Activated naive CD8-positive, alpha-beta T cell treated with anti-CD3 and anti-CD28 coated beads, Interleukin-2, amount 10 ng/mL, durations not matched to agents 7 days and 5 days (primary cell): ENCODE results near the gene XRCC2. TPM values are rescaled to one million over a fixed set of nuclear protein-coding genes. Genes with fewer than 3 reads are reported as not detected.
"Not testable (repeated sequence)": the region's sequence is repeated elsewhere in the genome, so short reads cannot be mapped to it uniquely, and the experiment has no call there.

Experiments
- ATAC-seq: fragments of 150-1000 bp; cut with Tn5 transposase; one replicate; pipeline ENCODE4 v1.10.0; 2021; ENCODE audit warnings: low read depth, moderate library complexity
- POLR2A ChIA-PET: fragments of 350-600 bp; sonication (Branson Sonifier 250); formaldehyde crosslinking; loops from one replicate; lab custom pipeline; 2021; ENCODE audit warnings: antibody characterized with exemption; lab: Charles Lee
- DNase-seq: peaks from one replicate; pipeline ENCODE4 v3.0.0; 2021
- H3K27ac Mint-ChIP-seq: one replicate; pipeline ENCODE4 v1.8.0; 2022; ENCODE audit warnings: mild to moderate bottlenecking, mixed read lengths
- H3K27me3 Mint-ChIP-seq: one replicate; pipeline ENCODE4 v1.8.0; 2022; ENCODE audit warnings: mild to moderate bottlenecking, moderate library complexity, mixed read lengths
- H3K36me3 Mint-ChIP-seq: one replicate; pipeline ENCODE4 v1.8.0; 2021; ENCODE audit warnings: mild to moderate bottlenecking, mixed read lengths
- H3K4me1 Mint-ChIP-seq: one replicate; pipeline ENCODE4 v1.8.0; 2021; ENCODE audit warnings: mixed read lengths
- H3K4me3 Mint-ChIP-seq: one replicate; pipeline ENCODE4 v1.8.0; 2022; ENCODE audit warnings: mild to moderate bottlenecking, moderate library complexity, mixed read lengths
- H3K9me3 Mint-ChIP-seq: one replicate; pipeline ENCODE4 v1.8.0; 2021; ENCODE audit warnings: mixed read lengths
- total RNA-seq, 2 experiments: library from RNA; stranded (reverse); gene quantifications; one replicate each; pipeline ENCODE4 v1.2.3, GENCODE V29; 2021

Gene XRCC2
- total RNA-seq = 10 to 100 TPM in 1 of 2 experiments, 1 to 10 TPM in 1; 9.6 to 10.9 TPM

GRCh38 chr7:152675759-152676636 is at the start of gene XRCC2:
TSS of gene XRCC2 (minus strand) at chr7:152676141. CDS start at chr7:152676079, 62 bp downstream.
- Mint-ChIP-seq H3K36me3 (peaks cover 8% of the 10 kb centered on the region), H3K9me3 (no peaks in the 10 kb centered on the region), H3K27ac (peak within 1 kb of the TSS; percentile 99), H3K27me3 (no peaks in the 10 kb centered on the region), H3K4me1 (peaks cover 15% of the 10 kb centered on the region), H3K4me3 (peak within 1 kb of the TSS; percentile 100)
- peak; percentile 100 for DNase-seq
- ATAC-seq = peak; percentile 96
- POLR2A ChIA-PET = interaction anchor here (0.6 to 1.3 kb wide), 2 partner anchors 201 to 212 kb away, joined by 4 to 6 read pairs; no protein-coding TSS in a partner anchor

- H3K27me3 Mint-ChIP-seq = no peaks in the 10 kb centered on the region
- no peaks in the 10 kb centered on the region for H3K9me3 Mint-ChIP-seq
- H3K27ac Mint-ChIP-seq = no peak overlapping the region
- no peak overlapping the region for H3K4me3 Mint-ChIP-seq
- ATAC-seq (no peak), DNase-seq (no peak)
- H3K36me3 Mint-ChIP-seq = no peaks in the 10 kb centered on the region
- H3K4me1 Mint-ChIP-seq = no peaks in the 10 kb centered on the region
- POLR2A ChIA-PET = no interaction called here
These were observed 47.4 kb upstream of the XRCC2 start for GRCh38 chr7:152723364-152723763.

- ATAC-seq, H3K9me3 Mint-ChIP-seq, DNase-seq, H3K27me3 Mint-ChIP-seq, H3K36me3 Mint-ChIP-seq, H3K4me1 Mint-ChIP-seq, POLR2A ChIA-PET, H3K27ac Mint-ChIP-seq, H3K4me3 Mint-ChIP-seq: not testable (repeated sequence)
These were observed 36.6 kb upstream of the XRCC2 start for GRCh38 chr7:152712412-152713042.

GRCh38 chr7:152711444-152711944 is 35.6 kb upstream of the XRCC2 start:
- Mint-ChIP-seq H3K4me1 (no peaks in the 10 kb centered on the region), H3K27me3 (peaks cover 9% of the 10 kb centered on the region), H3K36me3 (no peaks in the 10 kb centered on the region), H3K9me3 (no peaks in the 10 kb centered on the region), H3K4me3 (no peak overlapping the region), H3K27ac (no peak overlapping the region)
- DNase-seq = no peak
- POLR2A ChIA-PET = no interaction called here
- no peak for ATAC-seq

GRCh38 chr7:152710153-152710442 is 34.2 kb upstream of the XRCC2 start:
- Mint-ChIP-seq H3K9me3 (peaks cover 2% of the 10 kb centered on the region), H3K4me1 (no peaks in the 10 kb centered on the region), H3K27ac (no peak overlapping the region), H3K4me3 (no peak overlapping the region), H3K36me3 (no peaks in the 10 kb centered on the region), H3K27me3 (peaks cover 9% of the 10 kb centered on the region)
- DNase-seq (no peak), ATAC-seq (no peak)
- POLR2A ChIA-PET = no interaction called here

GRCh38 chr7:152709287-152710152 is 33.6 kb upstream of the XRCC2 start:
- no peak overlapping the region for H3K4me3 Mint-ChIP-seq
- no peaks in the 10 kb centered on the region for H3K36me3 Mint-ChIP-seq
- ATAC-seq (no peak), DNase-seq (no peak)
- H3K27ac Mint-ChIP-seq = no peak overlapping the region
- H3K9me3 Mint-ChIP-seq = peaks cover 3% of the 10 kb centered on the region
- H3K27me3 Mint-ChIP-seq = peaks cover 9% of the 10 kb centered on the region
- no peaks in the 10 kb centered on the region for H3K4me1 Mint-ChIP-seq
- POLR2A ChIA-PET = interaction anchor here (1.0 kb wide), 1 partner anchor 14 kb away, joined by 4 read pairs; no protein-coding TSS in a partner anchor

GRCh38 chr7:152704796-152705384 is 28.9 kb upstream of the XRCC2 start:
- no peak overlapping the region for H3K4me3 Mint-ChIP-seq
- H3K27me3 Mint-ChIP-seq = no peaks in the 10 kb centered on the region
- H3K4me1 Mint-ChIP-seq = no peaks in the 10 kb centered on the region
- peaks cover 6% of the 10 kb centered on the region for H3K9me3 Mint-ChIP-seq
- no peak for DNase-seq
- no peak for ATAC-seq
- H3K36me3 Mint-ChIP-seq = no peaks in the 10 kb centered on the region
- POLR2A ChIA-PET = no interaction called here
- H3K27ac Mint-ChIP-seq = no peak overlapping the region

- POLR2A ChIA-PET = no interaction called here
- no peaks in the 10 kb centered on the region for H3K27me3 Mint-ChIP-seq
These were observed 23.1 kb upstream of the XRCC2 start for GRCh38 chr7:152699079-152699478.

GRCh38 chr7:152697268-152697974 is 21.5 kb upstream of the XRCC2 start:
- H3K4me3 Mint-ChIP-seq, H3K27ac Mint-ChIP-seq, ATAC-seq, H3K36me3 Mint-ChIP-seq, DNase-seq, POLR2A ChIA-PET, H3K4me1 Mint-ChIP-seq, H3K27me3 Mint-ChIP-seq, H3K9me3 Mint-ChIP-seq: not testable (repeated sequence)

More at GRCh38 chr7:152699079-152699478, 23.1 kb upstream of the XRCC2 start:
- H3K9me3 Mint-ChIP-seq = no peaks in the 10 kb centered on the region
- no peak overlapping the region for H3K4me3 Mint-ChIP-seq
- ATAC-seq = no peak
- no peaks in the 10 kb centered on the region for H3K4me1 Mint-ChIP-seq
- DNase-seq = no peak
- H3K36me3 Mint-ChIP-seq = no peaks in the 10 kb centered on the region
- no peak overlapping the region for H3K27ac Mint-ChIP-seq

GRCh38 chr7:152692196-152692595 is 16.3 kb upstream of the XRCC2 start:
- ATAC-seq, H3K4me1 Mint-ChIP-seq, H3K27me3 Mint-ChIP-seq: not testable (repeated sequence)

GRCh38 chr7:152683297-152683696 is 7.4 kb upstream of the XRCC2 start:
- Mint-ChIP-seq H3K9me3 (no peaks in the 10 kb centered on the region), H3K36me3 (no peaks in the 10 kb centered on the region), H3K4me3 (no peak overlapping the region), H3K4me1 (no peaks in the 10 kb centered on the region), H3K27me3 (no peaks in the 10 kb centered on the region), H3K27ac (no peak overlapping the region)
- POLR2A ChIA-PET = no interaction called here
- DNase-seq = no peak
- ATAC-seq = no peak

More at GRCh38 chr7:152692196-152692595, 16.3 kb upstream of the XRCC2 start:
- H3K36me3 Mint-ChIP-seq, DNase-seq, H3K9me3 Mint-ChIP-seq, POLR2A ChIA-PET, H3K27ac Mint-ChIP-seq, H3K4me3 Mint-ChIP-seq: not testable (repeated sequence)

GRCh38 chr7:152677808-152678670 is 2.1 kb upstream of the XRCC2 start:
- POLR2A ChIA-PET = no interaction called here
- no peak for ATAC-seq
- Mint-ChIP-seq H3K27ac (no peak overlapping the region), H3K4me3 (no peak overlapping the region), H3K9me3 (no peaks in the 10 kb centered on the region), H3K36me3 (peaks cover 3% of the 10 kb centered on the region), H3K4me1 (peaks cover 11% of the 10 kb centered on the region), H3K27me3 (no peaks in the 10 kb centered on the region)
- no peak for DNase-seq
